ENCODE data around the gene WDR82.

Gene WDR82

GRCh38 chr3:52305926-52306325 is 27.5 kb upstream of the WDR82 start:
- H3K27me3 ChIP-seq (ENCODE audit: insufficient read depth, low read depth, severe bottlenecking) = no peaks in the 10 kb centered on the region
- no peak for TF ChIP-seq CTCF (IDR thresholded peaks at IDR 0.05; ENCODE audit: low read depth, low read length)
- no peak overlapping the region for H3K4me3 ChIP-seq (ENCODE audit: low read depth, low read length)
- no peak for DNase-seq
- H3K36me3 ChIP-seq = no peaks in the 10 kb centered on the region
- no peak overlapping the region for H3K27ac ChIP-seq
- H3K9me3 ChIP-seq (ENCODE audit: severe bottlenecking) = no peaks in the 10 kb centered on the region

GRCh38 chr3:52303811-52304210 is 25.4 kb upstream of the WDR82 start:
- H3K4me3 ChIP-seq (ENCODE audit: low read depth, low read length) = no peak overlapping the region
- H3K27ac ChIP-seq = no peak overlapping the region
- no peak for TF ChIP-seq CTCF (IDR thresholded peaks at IDR 0.05; ENCODE audit: low read depth, low read length)
- no peaks in the 10 kb centered on the region for H3K36me3 ChIP-seq
- H3K9me3 ChIP-seq (ENCODE audit: severe bottlenecking) = no peaks in the 10 kb centered on the region
- H3K27me3 ChIP-seq (ENCODE audit: insufficient read depth, low read depth, severe bottlenecking) = no peaks in the 10 kb centered on the region
- no peak for DNase-seq

- no peaks in the 10 kb centered on the region for H3K9me3 ChIP-seq (ENCODE audit: severe bottlenecking)
- H3K27me3 ChIP-seq (ENCODE audit: insufficient read depth, low read depth, severe bottlenecking) = no peaks in the 10 kb centered on the region
- H3K4me3 ChIP-seq (ENCODE audit: low read depth, low read length) = no peak overlapping the region
- no peak for DNase-seq
- no peak overlapping the region for H3K27ac ChIP-seq
- no peak for TF ChIP-seq CTCF (IDR thresholded peaks at IDR 0.05; ENCODE audit: low read depth, low read length)
- no peaks in the 10 kb centered on the region for H3K36me3 ChIP-seq
Measured at GRCh38 chr3:52302426-52303145, 24.1 kb upstream of the WDR82 start.

GRCh38 chr3:52299879-52300611 is 21.6 kb upstream of the WDR82 start:
- H3K27me3 ChIP-seq (ENCODE audit: insufficient read depth, low read depth, severe bottlenecking) = no peaks in the 10 kb centered on the region
- TF ChIP-seq CTCF (IDR thresholded peaks at IDR 0.05; ENCODE audit: low read depth, low read length) = 0 out of 2 replicates have a peak, but pooled peaks have one; percentile 28
- DNase-seq = no peak
- no peak overlapping the region for H3K4me3 ChIP-seq (ENCODE audit: low read depth, low read length)
- no peaks in the 10 kb centered on the region for H3K36me3 ChIP-seq
- H3K27ac ChIP-seq = no peak overlapping the region
- H3K9me3 ChIP-seq (ENCODE audit: severe bottlenecking) = no peaks in the 10 kb centered on the region

GRCh38 chr3:52299247-52299878 is 20.9 kb upstream of the WDR82 start:
- no peak overlapping the region for H3K4me3 ChIP-seq (ENCODE audit: low read depth, low read length)
- TF ChIP-seq CTCF (IDR thresholded peaks at IDR 0.05; ENCODE audit: low read depth, low read length) = no peak
- no peak for DNase-seq

More at GRCh38 chr3:52299247-52299878, 20.9 kb upstream of the WDR82 start:
- no peaks in the 10 kb centered on the region for H3K27me3 ChIP-seq (ENCODE audit: insufficient read depth, low read depth, severe bottlenecking)
- H3K27ac ChIP-seq = no peak overlapping the region
- no peaks in the 10 kb centered on the region for H3K9me3 ChIP-seq (ENCODE audit: severe bottlenecking)
- no peaks in the 10 kb centered on the region for H3K36me3 ChIP-seq

All from WERI-Rb-1 (cell line).